A204.1 (cell line): ENCODE results near the gene CHD2.
"Not testable (repeated sequence)": the region's sequence is repeated elsewhere in the genome, so short reads cannot be mapped to it uniquely, and the experiment has no call there.

Experiments
- FAIRE-seq: peaks from 2 replicates; lab custom pipeline; 2012; peaks lifted over from hg19 to GRCh38; lab: Jason Lieb, UNC

Gene CHD2

GRCh38 chr15:93035953-93036810, 136.1 kb downstream of the CHD2 start:
- no peak for FAIRE-seq

- no peak for FAIRE-seq
Observed at GRCh38 chr15:93036951-93037819, 137.1 kb downstream of the CHD2 start.

GRCh38 chr15:93037820-93038705, 137.9 kb downstream of the CHD2 start:
- no peak for FAIRE-seq

GRCh38 chr15:93039562-93040287, 139.6 kb downstream of the CHD2 start:
- not testable (repeated sequence) for FAIRE-seq

GRCh38 chr15:93040288-93041158, 140.4 kb downstream of the CHD2 start:
- no peak for FAIRE-seq

GRCh38 chr15:93041159-93041547, 141.0 kb downstream of the CHD2 start:
- no peak for FAIRE-seq

GRCh38 chr15:93042211-93042610, 142.1 kb downstream of the CHD2 start:
- FAIRE-seq: no peak

GRCh38 chr15:93042691-93043378, 142.7 kb downstream of the CHD2 start:
- FAIRE-seq: no peak

- FAIRE-seq: no peak
Observed at GRCh38 chr15:93043621-93044300, 143.6 kb downstream of the CHD2 start.

GRCh38 chr15:93044301-93045190, 144.4 kb downstream of the CHD2 start:
- no peak for FAIRE-seq

- FAIRE-seq: no peak
Observed at GRCh38 chr15:93045191-93045785, 145.2 kb downstream of the CHD2 start.

GRCh38 chr15:93046120-93046519, 146.0 kb downstream of the CHD2 start:
- no peak for FAIRE-seq

GRCh38 chr15:93046721-93047120, 146.6 kb downstream of the CHD2 start:
- no peak for FAIRE-seq

GRCh38 chr15:93047621-93048425, 147.7 kb downstream of the CHD2 start:
- no peak for FAIRE-seq

- no peak for FAIRE-seq
Observed at GRCh38 chr15:93048426-93048721, 148.2 kb downstream of the CHD2 start.

- no peak for FAIRE-seq
Observed at GRCh38 chr15:93048759-93049161, 148.6 kb downstream of the CHD2 start.

GRCh38 chr15:93049233-93049632, 149.1 kb downstream of the CHD2 start:
- FAIRE-seq: no peak
